GM20000 (cell line): ENCODE results near the gene ZNF493.

Experiments
- DNase-seq: peaks from one replicate; pipeline ENCODE4 v3.0.0; 2012; ENCODE audit warnings: low spot score
- CTCF ChIP-seq: IDR thresholded peaks from 2 replicates; pipeline ENCODE4 v1.5.1; 2012; ENCODE audit warnings: mild to moderate bottlenecking, control low read depth; ENCODE audit errors: extremely low read depth, missing control alignments

Gene ZNF493

GRCh38 chr19:21402303-21402985, 5.5 kb downstream of the ZNF493 start:
- no peak for TF ChIP-seq CTCF
- no peak for DNase-seq

GRCh38 chr19:21410166-21410565, 13.2 kb downstream of the ZNF493 start:
- TF ChIP-seq CTCF, result no peak
- no peak for DNase-seq

- no peak for DNase-seq
- TF ChIP-seq CTCF, result no peak
Observed at GRCh38 chr19:21422244-21422643, 25.3 kb downstream of the ZNF493 start.

GRCh38 chr19:21423057-21424041, 26.4 kb downstream of the ZNF493 start:
- DNase-seq, result no peak
- TF ChIP-seq CTCF, result no peak

GRCh38 chr19:21430675-21431074, 33.7 kb downstream of the ZNF493 start:
- no peak for DNase-seq

GRCh38 chr19:21432590-21432989, 35.7 kb downstream of the ZNF493 start:
- DNase-seq, result no peak
- no peak for TF ChIP-seq CTCF

More at GRCh38 chr19:21430675-21431074, 33.7 kb downstream of the ZNF493 start:
- no peak for TF ChIP-seq CTCF

- TF ChIP-seq CTCF, result no peak
Observed at GRCh38 chr19:21434516-21434915, 37.6 kb downstream of the ZNF493 start.

More at GRCh38 chr19:21434516-21434915, 37.6 kb downstream of the ZNF493 start:
- DNase-seq, result no peak
